ENCODE data around the gene PSRC1.
"Not testable (repeated sequence)": the region's sequence is repeated elsewhere in the genome, so short reads cannot be mapped to it uniquely, and the experiment has no call there.

PSRC1 gene

DNA sequence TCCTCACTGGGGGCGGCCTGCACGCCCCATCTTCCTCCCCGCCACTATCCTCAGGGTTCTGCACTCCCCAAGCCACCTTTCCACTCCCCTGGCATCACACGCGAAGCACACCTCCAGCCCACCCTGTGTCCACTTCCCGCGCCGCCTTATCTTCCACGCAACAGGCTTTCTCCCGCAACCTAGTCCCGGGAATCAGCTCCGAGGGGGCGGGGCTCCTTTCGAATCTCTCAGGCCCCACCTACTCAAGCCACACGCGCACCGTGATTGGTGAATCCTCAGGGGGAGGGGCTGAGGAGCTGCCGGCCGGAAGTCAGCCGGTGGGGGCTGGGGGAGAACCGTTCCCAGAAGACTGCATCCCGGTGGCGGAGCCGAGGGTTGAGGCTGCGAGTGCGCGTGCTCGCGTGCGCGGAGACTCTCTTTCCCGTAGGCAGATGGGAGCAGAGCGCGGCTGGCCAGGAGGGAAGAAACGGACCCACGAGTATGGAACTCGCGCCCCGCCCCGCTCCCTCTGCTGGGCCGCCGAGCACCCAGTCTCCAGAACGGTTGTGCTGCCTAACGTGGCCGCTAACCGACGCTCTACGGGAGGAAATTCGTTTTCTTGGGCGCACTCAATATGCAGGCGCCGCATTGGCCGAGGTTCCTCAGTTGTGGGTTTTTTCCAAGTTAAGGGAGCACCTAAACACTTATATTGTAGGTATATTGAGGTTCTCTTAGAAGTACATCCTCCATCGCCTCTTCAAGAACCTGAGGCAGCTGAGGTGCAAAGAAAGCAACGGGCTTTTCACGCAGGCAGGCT lies at the start of gene PSRC1:
Gene PSRC1 (minus strand): TSS at position 194 of the 796 bp plus-strand sequence.
- DNase-seq: peak; percentile 88

DNA sequence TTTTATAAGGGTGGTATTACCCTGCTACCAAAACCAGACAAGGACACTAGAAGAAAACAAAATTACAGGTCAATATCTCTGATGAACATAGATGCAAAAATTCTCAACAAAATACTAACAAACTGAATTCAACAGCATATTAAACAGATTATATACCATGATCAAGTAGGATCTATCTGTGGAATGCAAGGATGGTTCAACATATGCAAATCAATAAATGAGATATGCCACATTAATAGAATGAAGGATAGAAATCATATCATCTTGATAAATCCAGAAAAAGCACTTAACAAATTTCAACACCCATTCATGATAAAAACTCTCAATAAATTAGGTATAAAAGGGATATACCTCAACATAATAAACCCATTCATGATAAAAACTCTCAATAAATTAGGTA lies 48.2 kb upstream of the PSRC1 start:
- DNase-seq: no peak

GRCh38 chr1:109327285-109327684 lies 44.3 kb upstream of the PSRC1 start:
- DNase-seq: no peak

- DNase-seq: no peak
Measured at GRCh38 chr1:109322974-109323373, 40.0 kb upstream of the PSRC1 start.

DNA sequence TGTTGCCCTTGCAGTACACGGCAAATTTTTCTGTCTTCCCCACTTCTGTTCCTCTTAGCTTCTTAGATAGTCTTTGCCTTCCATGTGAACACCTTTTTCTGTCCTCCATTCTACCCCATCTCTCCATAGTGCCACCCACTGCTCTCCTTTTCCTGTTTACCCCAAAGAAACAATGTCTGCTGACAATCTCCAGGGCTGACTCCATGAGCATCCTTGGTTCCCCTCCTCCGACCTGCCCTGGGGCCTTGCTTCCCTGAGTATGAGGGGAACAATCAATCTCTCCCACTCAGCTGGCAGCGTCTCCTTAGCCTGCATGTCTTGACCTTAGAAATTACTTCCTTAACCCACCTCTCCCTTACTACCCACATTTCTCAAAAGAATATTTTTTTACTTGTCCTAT lies 36.2 kb upstream of the PSRC1 start:
- DNase-seq: no peak

DNA sequence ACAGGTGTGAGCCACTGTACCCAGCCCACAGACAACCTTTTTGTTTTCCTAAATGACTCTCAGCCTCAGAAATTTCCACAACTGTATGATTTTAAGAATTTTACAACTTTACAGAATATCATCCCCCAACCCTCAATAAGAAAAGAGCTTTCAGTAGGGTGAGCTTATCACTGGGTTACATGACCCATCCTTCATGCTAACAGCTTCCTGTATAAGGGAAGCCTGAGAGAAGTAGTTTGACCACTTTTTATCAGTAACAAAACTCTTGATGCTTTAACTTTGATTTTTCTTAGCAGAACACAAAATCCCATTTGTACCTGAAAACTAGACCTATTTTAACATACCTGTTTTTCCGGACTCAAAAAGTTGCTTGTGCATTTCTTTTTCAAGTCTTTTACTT lies 33.6 kb upstream of the PSRC1 start:
- DNase-seq: no peak

GRCh38 chr1:109315288-109315687 lies 32.3 kb upstream of the PSRC1 start:
- no peak for DNase-seq

- no peak for DNase-seq
Measured at GRCh38 chr1:109314795-109315194, 31.9 kb upstream of the PSRC1 start.

- DNase-seq: peak; percentile 16
Measured at GRCh38 chr1:109312978-109313775, 30.2 kb upstream of the PSRC1 start.

- DNase-seq: no peak
Measured at GRCh38 chr1:109312246-109312645, 29.3 kb upstream of the PSRC1 start.

DNA sequence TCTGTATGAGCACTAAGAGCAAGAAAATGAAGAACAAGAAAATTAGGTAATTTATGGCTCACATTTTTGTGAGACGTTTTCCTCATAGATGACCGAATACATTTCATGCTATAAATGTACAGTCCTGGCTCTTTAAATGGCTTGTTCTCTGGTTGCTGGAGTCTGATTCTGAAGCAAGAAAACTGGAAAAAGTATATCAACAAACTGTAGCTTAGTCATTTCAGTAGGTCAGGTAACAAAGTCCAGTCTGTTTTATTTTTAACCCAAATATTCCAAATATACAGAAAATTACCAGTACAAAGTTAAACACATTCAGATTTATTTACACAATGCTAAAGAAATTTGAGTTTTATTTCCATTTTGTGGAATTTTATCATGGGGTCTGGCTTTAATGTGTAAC lies 26.4 kb upstream of the PSRC1 start:
- no peak for DNase-seq

- peak; percentile 95 for DNase-seq
Measured at GRCh38 chr1:109307274-109308021, 24.5 kb upstream of the PSRC1 start.

DNA sequence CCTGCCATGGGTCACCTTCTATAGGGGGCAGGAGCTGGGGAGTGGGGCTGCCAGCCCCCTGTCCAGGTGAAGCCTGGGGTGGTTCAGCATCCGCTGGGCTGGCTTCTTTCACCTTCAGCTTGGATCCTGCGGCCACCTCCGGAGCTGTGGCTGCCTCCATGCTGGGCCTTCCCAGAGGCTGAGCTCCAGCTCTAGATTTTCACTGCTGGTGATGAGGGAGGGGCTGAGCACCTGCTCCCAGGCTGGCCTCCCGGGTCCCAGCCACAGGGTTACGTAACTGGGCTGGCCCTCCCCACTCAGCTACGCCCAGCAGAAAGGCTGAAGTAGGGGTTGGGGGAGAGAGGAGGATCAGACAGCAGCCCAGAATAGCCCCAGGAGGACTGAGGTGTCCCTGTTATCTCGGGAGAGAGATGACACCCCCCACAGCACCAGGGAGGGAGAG lies 23.9 kb upstream of the PSRC1 start, which contains the start of gene MYBPHL:
Gene MYBPHL (minus strand): TSS at position 180 of the 442 bp plus-strand sequence. CDS start 20 bp downstream, at position 160.
- DNase-seq: no peak

- not testable (repeated sequence) for DNase-seq
Measured at GRCh38 chr1:109305991-109306390, 23.0 kb upstream of the PSRC1 start.

GRCh38 chr1:109304226-109304920 lies 21.4 kb upstream of the PSRC1 start:
- DNase-seq: no peak

DNA sequence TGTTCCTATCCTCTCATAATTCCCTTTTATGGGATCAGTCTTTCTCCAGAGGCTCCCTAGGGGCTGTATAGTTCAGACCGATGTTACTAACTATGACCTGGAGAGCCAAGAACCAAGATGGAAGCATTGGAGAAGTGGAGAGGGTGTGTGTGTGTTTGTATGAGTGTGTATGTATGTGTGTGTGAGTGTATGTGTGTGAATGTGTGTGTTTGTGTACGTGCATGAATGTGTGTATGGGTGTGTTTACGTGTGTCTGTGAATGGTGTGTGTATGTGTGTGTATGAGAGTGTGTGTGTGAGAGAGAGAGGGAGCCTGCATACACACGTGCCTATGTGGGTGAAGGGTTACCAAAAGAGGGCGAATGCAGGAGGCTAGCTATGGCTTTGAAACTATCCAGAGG lies 18.9 kb upstream of the PSRC1 start:
- DNase-seq: no peak

GRCh38 chr1:109300650-109301151 lies 17.8 kb upstream of the PSRC1 start:
- DNase-seq: no peak

GRCh38 chr1:109299558-109300343 lies 16.8 kb upstream of the PSRC1 start:
- DNase-seq: no peak

GRCh38 chr1:109298666-109299557 lies 16.0 kb upstream of the PSRC1 start:
- DNase-seq: no peak

DNA sequence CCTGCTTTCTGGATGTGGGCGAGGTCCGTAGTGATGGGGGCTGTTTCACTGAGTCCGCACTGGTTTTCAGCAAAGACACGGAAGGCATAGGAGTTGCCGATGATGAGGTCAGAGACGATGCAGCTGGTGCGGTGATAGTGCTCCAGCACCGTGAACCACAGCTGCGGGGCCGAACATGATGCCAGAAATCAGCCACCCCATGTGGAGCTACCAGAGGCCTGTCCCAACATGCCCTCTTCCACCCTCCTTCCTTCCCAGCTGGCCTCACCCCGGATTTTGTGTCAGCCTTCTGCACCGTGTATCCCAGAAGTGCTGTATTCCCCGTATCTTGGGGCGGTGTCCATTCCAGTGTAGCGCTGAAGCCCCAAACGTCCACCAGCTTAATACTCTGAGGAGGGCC lies 13.8 kb upstream of the PSRC1 start:
- no peak for DNase-seq

Data from NCI-H524 treated with DMSO at 0.1 percent for 48 hours (cell line).